ENCODE data around the gene CCDC97. TPM values are rescaled to one million over a fixed set of nuclear protein-coding genes. Genes with fewer than 3 reads are reported as not detected.

CCDC97 gene
- total RNA-seq, 1 experiment from 2014 or later, result 39.4 TPM

DNA sequence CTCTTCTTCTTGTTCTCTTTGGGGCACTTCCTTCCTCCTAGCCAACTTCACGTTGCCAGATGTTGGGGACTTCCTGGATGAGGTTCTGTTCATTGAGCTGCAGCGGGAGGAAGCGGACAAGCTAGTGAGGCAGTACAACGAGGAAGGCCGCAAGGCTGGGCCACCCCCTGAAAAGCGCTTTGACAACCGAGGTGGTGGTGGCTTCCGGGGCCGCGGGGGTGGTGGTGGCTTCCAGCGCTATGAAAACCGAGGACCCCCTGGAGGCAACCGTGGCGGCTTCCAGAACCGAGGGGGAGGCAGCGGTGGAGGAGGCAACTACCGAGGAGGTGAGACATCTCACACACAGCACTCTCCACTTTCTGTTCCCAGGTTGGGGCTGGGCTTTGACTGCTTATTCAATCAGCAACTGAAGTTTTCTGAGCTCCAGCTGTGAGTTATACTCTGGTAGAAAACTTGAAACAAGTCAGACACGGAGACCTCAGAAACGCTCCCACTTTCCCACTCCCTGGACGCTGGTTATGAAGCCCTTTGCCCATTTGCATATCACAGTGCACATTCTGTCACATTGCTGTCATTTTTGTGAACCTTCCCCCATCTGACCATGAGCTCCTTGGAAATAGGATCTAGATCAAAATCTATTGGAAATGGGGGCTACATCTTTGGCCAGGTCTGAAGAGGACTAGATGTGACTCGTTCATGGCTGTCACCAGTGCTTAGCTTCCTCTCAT lies 7.2 kb upstream of the CCDC97 start:
- no peak overlapping the region for H4K5ac ChIP-seq (ENCODE audit: insufficient read length, low read depth, low read length)
- H3K4me1 ChIP-seq (ENCODE audit: insufficient read depth, low read length), result no peaks in the 10 kb centered on the region
- DNase-seq, result no peak
- WGBS (ENCODE audit: extremely low coverage, insufficient read length, low lambda C conversion rate), result no CpG with 5 or more reads among the region's 21 CpGs
- H2BK5ac ChIP-seq (ENCODE audit: insufficient read length, low read length), result no peak overlapping the region
- H4K8ac ChIP-seq (replicated peaks; ENCODE audit: insufficient read length, low read depth, low read length), result no peak overlapping the region
- no peaks in the 10 kb centered on the region for H3K79me1 ChIP-seq (ENCODE audit: insufficient read depth, low read depth, low read length, poor library complexity, severe bottlenecking)
- H3K9me3 Mint-ChIP-seq, result no peaks in the 10 kb centered on the region
- no peaks in the 10 kb centered on the region for H4K20me1 ChIP-seq (ENCODE audit: control insufficient read depth, insufficient read depth, insufficient read length)
- no peak overlapping the region for H3K9ac ChIP-seq (ENCODE audit: extremely low read depth, insufficient read length, low read length)
- no peak overlapping the region for H2BK20ac ChIP-seq (ENCODE audit: low read depth, low read length, poor library complexity, severe bottlenecking)
- H3K23ac ChIP-seq (ENCODE audit: insufficient read length, low read depth, low read length), result no peak overlapping the region
- no peak overlapping the region for H2BK120ac ChIP-seq (ENCODE audit: low read depth, low read length, poor library complexity, severe bottlenecking)
- no peak overlapping the region for H4K91ac ChIP-seq (ENCODE audit: insufficient read length, low read depth, low read length)
- H3K27ac ChIP-seq (ENCODE audit: insufficient read length, low read depth, low read length), result no peak overlapping the region
- no peak overlapping the region for H2AK5ac ChIP-seq (ENCODE audit: insufficient read length, low read length)
- TF ChIP-seq, protein P1, sequence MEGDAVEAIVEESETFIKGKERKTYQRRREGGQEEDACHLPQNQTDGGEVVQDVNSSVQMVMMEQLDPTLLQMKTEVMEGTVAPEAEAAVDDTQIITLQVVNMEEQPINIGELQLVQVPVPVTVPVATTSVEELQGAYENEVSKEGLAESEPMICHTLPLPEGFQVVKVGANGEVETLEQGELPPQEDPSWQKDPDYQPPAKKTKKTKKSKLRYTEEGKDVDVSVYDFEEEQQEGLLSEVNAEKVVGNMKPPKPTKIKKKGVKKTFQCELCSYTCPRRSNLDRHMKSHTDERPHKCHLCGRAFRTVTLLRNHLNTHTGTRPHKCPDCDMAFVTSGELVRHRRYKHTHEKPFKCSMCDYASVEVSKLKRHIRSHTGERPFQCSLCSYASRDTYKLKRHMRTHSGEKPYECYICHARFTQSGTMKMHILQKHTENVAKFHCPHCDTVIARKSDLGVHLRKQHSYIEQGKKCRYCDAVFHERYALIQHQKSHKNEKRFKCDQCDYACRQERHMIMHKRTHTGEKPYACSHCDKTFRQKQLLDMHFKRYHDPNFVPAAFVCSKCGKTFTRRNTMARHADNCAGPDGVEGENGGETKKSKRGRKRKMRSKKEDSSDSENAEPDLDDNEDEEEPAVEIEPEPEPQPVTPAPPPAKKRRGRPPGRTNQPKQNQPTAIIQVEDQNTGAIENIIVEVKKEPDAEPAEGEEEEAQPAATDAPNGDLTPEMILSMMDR (conservative IDR thresholded peaks at IDR 0.05), result no peak
- H2AFZ ChIP-seq (ENCODE audit: low read length), result no peak overlapping the region
- H3K9me3 ChIP-seq (ENCODE audit: control insufficient read depth, low read depth, low read length), result no peaks in the 10 kb centered on the region
- no peak overlapping the region for H3T11ph ChIP-seq (ENCODE audit: low read length)
- H3K27ac Mint-ChIP-seq, result peak overlapping the region in 2 of 3 experiments; percentile 39 to 75; a peak in 2 of 7 replicates
- H3K4me2 ChIP-seq (ENCODE audit: insufficient read depth, insufficient read length, low read length), result no peak overlapping the region
- no peak overlapping the region for H2BK12ac ChIP-seq (ENCODE audit: insufficient read length, low read depth, low read length)
- H3K36me3 Mint-ChIP-seq (ENCODE audit: insufficient read depth in 1 of 3, low read depth in 3 of 3), result peaks cover 72 to 98% (median 95%) of the 10 kb centered on the region in 3 experiments
- no peak overlapping the region for H3K4ac ChIP-seq (ENCODE audit: low read depth, low read length)
- H3K27me3 Mint-ChIP-seq (ENCODE audit: low read depth), result no peaks in the 10 kb centered on the region
- no peak overlapping the region for H2BK15ac ChIP-seq (ENCODE audit: low read depth, low read length)
- H3K4me1 Mint-ChIP-seq, result peaks cover 0 to 4% of the 10 kb centered on the region in 2 experiments; a peak in 3 of 4 replicates
- no peak overlapping the region for H3K14ac ChIP-seq (ENCODE audit: insufficient read depth, low read length)
- no peaks in the 10 kb centered on the region for H3K79me2 ChIP-seq (ENCODE audit: insufficient read depth, low read length)
- no peak overlapping the region for H3K4me3 Mint-ChIP-seq
- H3K23me2 ChIP-seq (ENCODE audit: insufficient read length, low read depth, low read length, poor library complexity, severe bottlenecking), result no peaks in the 10 kb centered on the region
- no peak overlapping the region for H3K18ac ChIP-seq (ENCODE audit: insufficient read length, low read depth, low read length)
- H3K56ac ChIP-seq (ENCODE audit: insufficient read length, low read depth, low read length), result no peak overlapping the region
- H3K27me3 ChIP-seq (ENCODE audit: insufficient read depth, low read length), result no peaks in the 10 kb centered on the region; the same call in 1 of the 2 replicates

Measured in H9 (cell line).